IMR-90 (cell line): ENCODE data around the gene CEP72.

ENCODE experiments used
- MAFK ChIP-seq: IDR thresholded peaks from 2 replicates; pipeline ENCODE4 v1.6.1; 2012; ENCODE audit warnings: low read depth, low read length, improper control_type of control experiment
- POLR2A ChIP-seq: IDR thresholded peaks from 2 replicates; pipeline ENCODE4 v1.6.1; 2012; ENCODE audit warnings: mild to moderate bottlenecking, low read depth, low read length

DNA sequence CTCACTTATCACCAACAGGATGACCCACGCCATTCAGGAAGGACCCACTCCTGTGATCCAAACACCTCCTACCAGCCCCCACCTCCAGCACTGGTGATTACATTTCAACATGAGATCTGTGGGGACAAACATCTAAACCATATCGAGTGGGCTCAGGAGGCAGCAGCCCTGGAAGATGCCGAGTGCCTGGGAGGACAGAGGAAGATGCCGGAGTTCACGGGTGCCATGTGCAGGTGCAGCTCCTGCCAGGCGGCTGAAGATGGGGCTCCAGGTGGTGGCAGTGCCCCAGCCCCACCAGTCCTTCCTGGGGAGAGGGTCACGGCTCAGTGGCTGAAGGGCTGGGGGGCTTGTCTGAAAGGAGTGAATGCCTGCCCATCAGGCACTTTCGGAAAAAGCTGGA lies 6.1 kb upstream of the CEP72 start:
- no peak for TF ChIP-seq POLR2A
- no peak for TF ChIP-seq MAFK
